Stimulated activated CD4-positive, alpha-beta T cell treated with anti-CD3 and anti-CD28 coated beads, Interleukin-4, amount 100 ng/mL, for 48 hours (primary cell): ENCODE measurements around the gene STK36.

Experiments
- DNase-seq, 2 donors: peaks; one replicate each; pipeline ENCODE4 v3.0.0-alpha.2; 2020; ENCODE audit warnings: low read depth in 2 of 2

The STK36 gene

GRCh38 chr2:218746960-218747359 lies 75.1 kb downstream of the STK36 start:
- no peak for DNase-seq

GRCh38 chr2:218748741-218749441 lies 77.0 kb downstream of the STK36 start:
- DNase-seq, result no peak
